ENCODE measurements around the gene SNRPA.

The SNRPA gene

GRCh38 chr19:40716031-40716481 is 34.9 kb upstream of the SNRPA start:
- TF ChIP-seq MAX (IDR thresholded peaks at IDR 0.05; ENCODE audit: low read depth, low read length) (no peak), POLR2A (IDR thresholded peaks at IDR 0.05; ENCODE audit: extremely low read depth, insufficient read length) (no peak), MYC (IDR thresholded peaks at IDR 0.05; ENCODE audit: low read depth, low read length) (no peak), CTCF (IDR thresholded peaks at IDR 0.05; ENCODE audit: low read depth, low read length) (no peak)
- DNase-seq (ENCODE audit: low read depth): no peak
- H3K4me3 ChIP-seq (ENCODE audit: low read depth, low read length): peak overlapping the region; percentile 70

- 0 out of 2 replicates have a peak, but pooled peaks have one; percentile 29 for TF ChIP-seq MYC (IDR thresholded peaks at IDR 0.05; ENCODE audit: low read depth, low read length)
- peak; percentile 35 for TF ChIP-seq POLR2A (IDR thresholded peaks at IDR 0.05; ENCODE audit: extremely low read depth, insufficient read length)
- TF ChIP-seq MAX (IDR thresholded peaks at IDR 0.05; ENCODE audit: low read depth, low read length): no peak; the same call in 1 of the 2 replicates
- peak; percentile 91 for DNase-seq (ENCODE audit: low read depth)
- peak within 1 kb of the TSS; percentile 70 for H3K4me3 ChIP-seq (ENCODE audit: low read depth, low read length)
These were observed 34.3 kb upstream of the SNRPA start, which contains the start of the genes COQ8B and ITPKC for GRCh38 chr19:40716482-40717324. Gene COQ8B, minus strand, starts transcription at chr19:40716886. Its CDS starts 2,254 bp downstream, at chr19:40714632. Gene ITPKC, plus strand, starts transcription at chr19:40717112. Its CDS starts 24 bp downstream, at chr19:40717136.

GRCh38 chr19:40717325-40717879 is 33.6 kb upstream of the SNRPA start:
- no peak for DNase-seq (ENCODE audit: low read depth)
- H3K4me3 ChIP-seq (ENCODE audit: low read depth, low read length): peak overlapping the region; percentile 70
- TF ChIP-seq CTCF (IDR thresholded peaks at IDR 0.05; ENCODE audit: low read depth, low read length) (no peak), MYC (IDR thresholded peaks at IDR 0.05; ENCODE audit: low read depth, low read length) (no peak), MAX (IDR thresholded peaks at IDR 0.05; ENCODE audit: low read depth, low read length) (no peak), POLR2A (IDR thresholded peaks at IDR 0.05; ENCODE audit: extremely low read depth, insufficient read length) (no peak)

- peak overlapping the region; percentile 70 for H3K4me3 ChIP-seq (ENCODE audit: low read depth, low read length)
These were observed 32.9 kb upstream of the SNRPA start for GRCh38 chr19:40717880-40718773.

More at GRCh38 chr19:40717880-40718773, 32.9 kb upstream of the SNRPA start:
- DNase-seq (ENCODE audit: low read depth): no peak
- TF ChIP-seq MYC (IDR thresholded peaks at IDR 0.05; ENCODE audit: low read depth, low read length): no peak
- TF ChIP-seq CTCF (IDR thresholded peaks at IDR 0.05; ENCODE audit: low read depth, low read length): no peak
- TF ChIP-seq MAX (IDR thresholded peaks at IDR 0.05; ENCODE audit: low read depth, low read length): no peak
- no peak for TF ChIP-seq POLR2A (IDR thresholded peaks at IDR 0.05; ENCODE audit: extremely low read depth, insufficient read length)

All from NB4 (cell line).